Gastrocnemius medialis (tissue), 4 donors: Measurements from ENCODE around the gene NPIPB6.

Experiments
- CTCF ChIP-seq, 5 experiments: fragments of 450-650 bp in 3 of 5; fragments of 200-600 bp in 2 of 5; sonication (generic) in 2 of 5; IDR thresholded peaks in 4 of 5; conservative IDR thresholded peaks in 1 of 5; 1 replicate in 4 of 5; 2 replicates in 1 of 5; pipeline ENCODE4 v1.5.1; 2016 to 2019; ENCODE audit warnings: antibody characterized with exemption in 5 of 5, mild to moderate bottlenecking in 3 of 5, moderate library complexity in 3 of 5
- POLR2A ChIP-seq, 2 donors: fragments of 450-650 bp; IDR thresholded peaks; one replicate each; pipeline ENCODE4 v1.6.1; 2017; ENCODE audit warnings: antibody characterized with exemption in 2 of 2, mild to moderate bottlenecking in 2 of 2, moderate library complexity in 2 of 2

DNA sequence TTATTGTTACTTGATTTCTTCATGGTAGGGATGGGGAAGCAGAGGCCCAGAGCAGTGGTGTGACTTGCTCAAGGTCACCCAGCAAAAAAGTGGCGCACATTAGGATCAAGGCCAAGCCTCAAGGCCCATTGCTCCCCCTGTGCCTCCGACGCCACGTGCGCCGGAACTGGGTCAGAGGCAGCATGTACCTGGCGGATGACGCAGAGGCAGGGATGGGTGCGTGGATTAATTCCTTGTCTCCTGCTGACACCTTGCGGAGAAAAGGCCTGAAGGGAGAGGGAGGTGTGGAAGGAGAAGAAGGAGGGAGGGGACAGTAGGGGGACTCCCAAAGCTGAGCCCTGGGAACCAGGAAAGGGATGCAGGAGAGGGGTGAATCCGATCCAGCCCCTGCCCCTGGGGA, 52.5 kb downstream of the NPIPB6 start:
- TF ChIP-seq CTCF (IDR thresholded peaks at IDR 0.05 in 4 of 5, conservative IDR thresholded peaks at IDR 0.05 in 1 of 5), result no peak
- TF ChIP-seq POLR2A (IDR thresholded peaks at IDR 0.05), result no peak
